Fibroblast of skin of scalp (primary cell): ENCODE results near the gene LRRC4C.
"Not testable (repeated sequence)": the region's sequence is repeated elsewhere in the genome, so short reads cannot be mapped to it uniquely, and the experiment has no call there.

ENCODE experiments used
- DNase-seq: peaks from one replicate; pipeline ENCODE4 v3.0.0-alpha.2; 2013

Gene LRRC4C

GRCh38 chr11:40679276-40679675 is 780.2 kb downstream of the LRRC4C start:
- no peak for DNase-seq

GRCh38 chr11:40647295-40647694 is 812.2 kb downstream of the LRRC4C start:
- DNase-seq: no peak

GRCh38 chr11:40642284-40642683 is 817.2 kb downstream of the LRRC4C start:
- DNase-seq: no peak

GRCh38 chr11:40619654-40620053 is 839.8 kb downstream of the LRRC4C start:
- DNase-seq: no peak

DNA sequence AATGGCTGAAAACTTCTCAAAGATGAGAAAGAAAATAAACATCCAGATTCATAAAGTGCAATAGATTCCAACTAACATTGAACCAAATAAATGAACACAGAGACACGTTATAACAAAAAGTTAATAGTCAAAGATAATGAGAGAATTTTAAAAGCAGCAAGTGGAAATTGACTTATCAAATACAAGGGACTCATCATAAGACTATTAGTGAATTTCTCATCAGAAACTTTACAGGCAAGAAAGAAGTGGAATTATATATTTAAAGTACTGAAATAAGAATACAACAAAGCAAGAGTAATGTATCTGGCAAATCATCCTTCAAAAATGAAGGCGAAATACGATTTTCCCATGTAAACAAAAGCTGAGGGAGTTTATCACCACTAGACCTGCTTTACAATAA is 852.7 kb downstream of the LRRC4C start:
- DNase-seq: no peak

DNA sequence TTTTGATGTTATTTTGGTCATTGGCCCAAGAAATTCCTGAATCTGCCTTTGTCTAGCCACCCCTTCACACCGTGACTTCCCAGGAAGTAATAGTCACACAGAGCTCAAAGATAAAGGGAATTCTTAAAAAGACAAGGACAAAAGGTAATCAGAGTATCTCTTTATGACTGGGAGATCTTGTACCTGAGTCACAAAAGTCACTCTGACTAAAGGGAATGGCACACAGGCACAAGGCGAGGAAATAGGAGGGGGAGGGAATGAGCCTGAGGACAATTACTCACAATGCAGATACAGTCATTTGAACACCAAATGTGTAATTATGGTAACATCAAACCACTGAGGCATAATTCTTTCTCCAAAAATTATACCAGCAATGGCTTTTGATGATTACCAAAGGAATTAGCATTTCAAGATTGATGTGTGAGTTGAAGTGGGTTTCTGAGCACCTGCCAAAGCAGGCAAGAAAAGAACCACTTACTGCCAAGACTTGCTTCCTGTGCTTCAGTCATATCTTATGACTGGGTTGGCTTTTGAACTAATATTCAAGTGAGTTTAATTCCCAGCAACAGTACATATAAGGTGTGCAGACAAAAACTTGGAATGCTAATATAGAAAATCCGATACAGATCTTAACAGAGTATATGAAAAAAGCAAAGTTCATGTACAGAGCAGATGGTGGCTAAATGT is 856.4 kb downstream of the LRRC4C start:
- DNase-seq: no peak

- peak; percentile 0 for DNase-seq
These were observed 861.8 kb downstream of the LRRC4C start for GRCh38 chr11:40597546-40598113.

DNA sequence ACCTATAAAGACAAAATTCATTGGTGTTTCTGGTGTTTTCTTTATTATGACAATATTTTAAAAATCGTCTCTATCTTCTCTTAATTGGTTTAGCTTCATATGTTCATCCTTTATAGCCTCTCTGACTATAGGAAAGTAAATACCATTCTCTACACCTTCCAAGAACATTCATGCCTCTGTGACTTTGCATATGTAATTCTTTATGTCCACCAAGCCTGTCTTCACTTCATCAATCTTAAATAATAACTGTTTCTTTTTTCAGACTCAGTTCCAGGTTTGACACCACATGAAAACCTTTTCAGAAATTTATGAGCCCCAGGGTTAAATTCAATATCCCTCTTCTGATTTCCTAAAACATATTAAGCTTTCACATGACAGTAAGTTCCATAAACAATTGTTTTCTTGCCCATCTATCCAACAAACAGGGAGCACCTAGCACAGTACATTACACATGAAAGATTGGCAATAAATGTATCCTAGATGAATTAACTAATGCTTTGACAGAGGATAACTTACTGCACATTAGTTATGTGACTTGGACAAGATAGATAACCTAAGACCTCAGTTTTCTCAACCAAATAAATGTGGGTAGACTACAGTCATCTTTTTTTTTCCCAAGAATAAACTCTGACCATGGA is 886.1 kb downstream of the LRRC4C start:
- DNase-seq: no peak

DNA sequence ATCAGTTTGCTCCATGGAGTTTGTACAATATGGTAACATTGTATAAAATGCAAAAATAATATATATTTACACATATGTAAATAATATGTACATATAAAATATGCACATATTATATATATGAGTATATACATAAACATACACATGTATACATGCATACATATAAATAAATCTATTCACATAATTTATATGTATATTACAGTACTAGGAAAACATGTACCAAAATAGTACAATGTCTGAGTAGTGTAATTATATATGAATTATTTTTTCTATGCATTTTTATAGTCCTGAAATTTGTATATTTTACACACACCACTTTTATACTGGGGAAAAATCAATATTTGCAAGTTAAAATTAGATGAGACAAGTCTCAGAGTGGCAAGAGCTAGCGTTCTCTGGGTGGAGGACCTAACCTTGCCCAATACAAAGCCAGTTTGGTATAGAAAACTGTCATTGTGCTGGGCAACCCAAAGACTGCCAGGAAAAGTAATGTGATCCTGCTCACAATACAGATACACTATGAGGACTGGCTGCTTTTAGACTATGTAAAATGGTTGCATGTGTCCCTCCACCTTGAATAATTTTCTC is 889.4 kb downstream of the LRRC4C start:
- no peak for DNase-seq

DNA sequence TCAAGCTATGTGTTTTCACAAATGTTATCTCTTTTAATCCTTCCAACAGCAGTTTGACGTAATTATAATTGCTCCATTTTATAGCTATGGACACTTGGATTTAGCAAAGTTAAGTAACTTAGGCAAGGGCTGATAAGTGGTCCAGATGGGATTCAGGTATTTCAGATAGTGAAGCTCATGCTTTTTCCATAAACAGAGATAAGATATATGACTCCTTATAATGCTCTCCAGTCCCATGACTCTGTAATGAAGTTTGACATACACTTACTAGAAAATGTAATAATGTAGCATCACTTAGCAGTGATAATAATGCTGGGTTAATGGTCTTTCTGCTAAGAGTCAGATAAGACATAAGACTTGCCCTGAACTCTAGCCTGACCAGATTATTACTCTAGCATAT is 892.1 kb downstream of the LRRC4C start:
- DNase-seq: no peak

DNA sequence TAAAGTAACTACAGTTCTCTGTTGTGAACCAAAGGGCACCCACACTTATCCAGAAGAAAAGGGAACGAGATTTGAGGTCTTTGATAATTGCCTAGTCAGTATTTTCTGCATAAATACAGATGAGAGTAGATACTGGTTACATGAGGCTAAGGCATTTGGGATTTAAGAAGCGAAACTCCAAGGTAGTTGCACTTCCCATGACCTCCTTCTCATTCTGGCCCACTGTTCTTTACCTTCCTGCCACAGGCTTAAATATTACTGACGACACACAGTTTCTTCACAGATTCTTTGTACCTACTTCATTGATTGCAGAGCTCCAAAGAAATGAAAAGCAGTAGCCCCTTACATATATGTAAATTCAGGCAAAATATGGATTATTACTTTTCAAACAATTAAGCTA is 915.3 kb downstream of the LRRC4C start:
- no peak for DNase-seq

DNA sequence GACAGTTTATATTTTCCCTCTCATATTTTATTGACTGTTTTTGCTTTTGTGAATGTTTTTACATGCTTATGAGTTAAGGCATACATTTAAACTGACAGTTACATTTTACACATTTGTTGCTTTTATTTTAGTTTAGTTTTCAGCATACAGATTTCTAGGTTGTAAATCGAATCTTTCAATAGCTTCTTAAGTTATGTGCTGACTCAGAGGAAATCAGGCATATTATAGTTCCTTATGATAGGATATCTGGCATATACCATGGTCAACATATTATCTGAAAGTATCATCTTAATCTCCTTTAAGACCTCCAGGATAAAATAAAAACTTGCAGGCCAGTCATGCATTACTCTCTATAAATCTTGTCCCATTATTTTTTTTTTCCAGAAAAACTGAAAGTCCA is 916.6 kb downstream of the LRRC4C start:
- DNase-seq: no peak

DNA sequence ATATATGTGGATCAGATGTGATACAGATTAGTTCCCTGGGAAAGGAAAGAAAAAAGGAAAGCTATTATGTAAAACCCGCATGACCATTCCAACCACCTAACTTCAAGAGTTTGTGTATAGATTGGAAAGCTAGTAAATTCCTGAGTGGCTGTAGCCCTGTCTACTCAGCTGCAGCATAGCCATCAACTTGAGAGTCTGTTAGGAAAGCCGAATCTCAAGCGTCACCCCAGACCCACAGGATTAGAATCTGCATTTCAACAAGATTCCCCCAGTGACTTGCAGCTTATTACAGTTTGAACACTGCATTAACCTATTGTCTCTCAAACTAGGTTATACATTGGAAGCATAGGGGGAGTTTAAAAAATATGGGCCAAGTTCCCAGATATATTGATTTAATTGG is 921.7 kb downstream of the LRRC4C start:
- DNase-seq: no peak

GRCh38 chr11:40522080-40522479 is 937.4 kb downstream of the LRRC4C start:
- DNase-seq: not testable (repeated sequence)

DNA sequence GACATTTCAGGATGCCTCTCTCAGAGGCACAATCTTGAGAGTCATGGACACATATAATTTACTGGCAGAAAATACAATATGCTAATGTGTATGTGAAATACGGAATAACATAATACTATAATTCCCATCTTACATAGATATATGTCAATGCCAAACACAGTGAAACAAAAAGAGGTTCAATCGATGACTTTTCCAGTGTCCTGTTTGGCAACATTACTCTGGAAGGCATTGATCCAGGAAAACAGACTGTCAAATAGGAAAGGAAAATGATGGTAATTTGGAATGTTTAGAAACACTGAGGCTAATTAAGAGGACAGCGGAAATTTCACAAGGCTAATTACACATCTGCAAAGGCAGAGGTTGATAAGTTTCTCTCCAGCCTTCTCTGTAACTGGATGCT is 942.3 kb downstream of the LRRC4C start:
- no peak for DNase-seq

DNA sequence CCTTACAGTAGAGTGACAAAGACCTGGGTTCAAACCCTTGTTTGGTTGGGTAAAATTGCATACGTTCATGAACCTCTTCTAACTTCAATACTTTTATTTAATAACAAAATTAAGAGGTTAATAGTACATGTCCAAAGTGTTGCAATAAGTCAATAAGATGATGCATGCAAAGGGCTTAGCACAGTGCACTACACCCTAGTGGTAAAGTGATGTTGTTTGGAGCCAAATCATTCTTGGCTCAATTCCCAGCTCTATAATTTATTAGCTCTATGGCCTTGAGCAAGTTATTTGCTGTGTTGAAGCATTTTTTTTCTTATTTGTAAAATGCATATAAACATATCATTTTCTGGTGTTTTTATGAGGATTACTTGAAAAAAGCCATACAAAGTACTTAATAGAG is 945.3 kb downstream of the LRRC4C start:
- peak; percentile 7 for DNase-seq

- DNase-seq: no peak
These were observed 946.2 kb downstream of the LRRC4C start for GRCh38 chr11:40513281-40513680.

GRCh38 chr11:40508303-40508702 is 951.1 kb downstream of the LRRC4C start:
- DNase-seq: no peak

DNA sequence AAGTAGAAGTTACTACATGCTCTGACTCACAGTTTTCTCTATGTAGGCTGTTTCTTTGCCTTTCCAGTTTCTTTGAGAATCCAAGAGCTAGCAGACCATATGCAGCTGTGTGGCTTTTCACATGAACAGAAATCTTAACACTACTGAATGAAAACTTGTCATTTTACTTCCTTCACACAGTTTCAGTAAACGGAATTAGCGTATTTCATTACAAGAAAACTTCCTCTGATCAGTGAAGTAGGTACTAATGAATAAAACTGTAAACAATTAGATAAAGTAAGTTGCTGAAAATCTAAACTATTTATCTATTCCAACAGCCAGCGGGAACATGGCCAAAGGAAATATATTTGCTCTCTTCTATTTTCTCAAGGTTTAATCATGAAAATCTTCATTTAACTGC is 953.2 kb downstream of the LRRC4C start:
- DNase-seq: no peak

GRCh38 chr11:40491341-40491740 is 968.1 kb downstream of the LRRC4C start:
- no peak for DNase-seq

GRCh38 chr11:40467771-40468170 is 991.7 kb downstream of the LRRC4C start:
- no peak for DNase-seq

GRCh38 chr11:40445391-40445790 is 1014.1 kb downstream of the LRRC4C start:
- DNase-seq: peak; percentile 81

DNA sequence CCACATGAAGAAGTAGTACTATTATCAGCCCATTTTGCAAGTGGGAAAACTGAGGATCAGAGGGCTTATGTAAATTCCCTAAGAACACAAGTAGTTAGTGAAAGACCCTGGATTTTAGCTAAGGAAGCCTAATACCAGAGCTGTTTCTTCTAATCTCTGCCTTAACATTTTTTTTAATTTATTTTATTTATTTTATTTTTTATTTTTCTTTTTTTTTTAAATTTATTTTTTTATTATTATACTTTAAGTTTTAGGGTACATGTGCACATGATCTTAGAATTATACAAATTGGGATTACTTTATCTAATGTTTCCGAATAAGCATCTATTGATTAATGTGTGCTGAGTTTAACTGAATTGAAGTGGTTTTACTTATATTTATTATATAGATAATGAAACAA is 1015.3 kb downstream of the LRRC4C start:
- DNase-seq: no peak

DNA sequence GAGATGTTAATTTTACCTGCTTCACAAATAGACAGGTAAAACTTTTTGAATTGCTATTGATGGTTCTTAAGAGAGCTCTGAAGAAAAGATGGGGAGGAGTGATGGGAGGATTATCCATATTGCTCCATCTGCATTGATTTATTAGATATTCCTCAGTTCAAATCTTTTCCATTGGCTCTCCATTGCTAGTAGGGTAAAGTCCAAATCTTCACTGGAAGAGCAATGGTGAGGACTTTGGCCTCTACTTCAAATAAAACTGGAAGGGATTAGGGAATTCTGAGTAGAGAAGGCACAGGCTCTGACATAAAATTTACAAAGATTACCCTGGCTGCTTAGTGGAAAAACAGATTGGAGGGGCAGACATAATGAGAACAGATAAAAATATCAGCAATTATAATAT is 1024.1 kb downstream of the LRRC4C start:
- DNase-seq: no peak
